ENCODE data around the gene JMJD6. TPM values are rescaled to one million over a fixed set of nuclear protein-coding genes. Genes with fewer than 3 reads are reported as not detected.
"Not testable (repeated sequence)": the region's sequence is repeated elsewhere in the genome, so short reads cannot be mapped to it uniquely, and the experiment has no call there.

Gene JMJD6
- total and polyA plus RNA-seq, 2 of the 8 experiments (the other 6 are each of a cell fraction or from before 2014, with no cell fraction given), result 8.6 to 18.6 TPM

DNA sequence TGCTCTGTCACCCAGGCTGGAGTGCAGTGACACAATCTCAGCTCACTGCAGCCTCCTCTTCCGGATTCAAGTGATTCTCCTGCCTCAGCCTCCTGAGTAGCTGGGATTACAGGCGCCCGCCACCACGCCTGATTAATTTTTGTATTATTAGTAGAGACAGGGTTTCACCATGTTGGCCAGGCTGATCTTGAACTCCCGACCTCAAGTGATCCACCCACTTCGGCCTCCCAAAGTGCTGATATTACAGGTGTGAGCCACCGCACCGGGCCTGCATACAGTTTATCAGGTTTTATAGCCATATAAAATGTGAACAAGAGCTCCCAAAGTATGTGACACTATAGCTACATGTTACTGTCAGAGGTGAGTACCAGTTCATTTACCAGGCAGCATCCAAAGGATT is 3.4 kb downstream of the JMJD6 start:
- H3K9me3 ChIP-seq (ENCODE audit: insufficient read depth in 2 of 2, low read depth in 1 of 2, low read length in 1 of 2); H2BK120ac ChIP-seq (replicated peaks; ENCODE audit: low read depth, low read length); H2AK5ac ChIP-seq (ENCODE audit: low read depth, low read length); H3K27ac ChIP-seq (ENCODE audit: low read depth, low read length); H2BK5ac ChIP-seq (ENCODE audit: low read depth, low read length); H3K4me2 ChIP-seq (ENCODE audit: insufficient read depth in 1 of 2, low read depth in 2 of 2, low read length in 2 of 2); H3K4me3 ChIP-seq (ENCODE audit: extremely low read depth in 1 of 4, insufficient read depth in 2 of 4, low read depth in 3 of 4, low read length in 4 of 4); H2AFZ ChIP-seq (ENCODE audit: low read length); H4K5ac ChIP-seq (ENCODE audit: insufficient read length, low read depth, low read length); H4K8ac ChIP-seq (ENCODE audit: extremely low read depth, insufficient read depth, low read length); H2BK15ac ChIP-seq (ENCODE audit: low read length); H3K56ac ChIP-seq (replicated peaks; ENCODE audit: insufficient read length, low read depth, low read length); H2BK12ac ChIP-seq (ENCODE audit: low read depth, low read length); H4K91ac ChIP-seq (replicated peaks; ENCODE audit: insufficient read length, low read length); H3K79me1 ChIP-seq (ENCODE audit: low read depth, low read length); H3K4ac ChIP-seq (replicated peaks; ENCODE audit: insufficient read length, low read depth, low read length); FAIRE-seq; H3K4me1 ChIP-seq (replicated peaks in 1 of 4; ENCODE audit: control insufficient read depth in 3 of 4, insufficient read depth in 4 of 4, low read length in 3 of 4); H2BK20ac ChIP-seq (ENCODE audit: low read length); H3K23ac ChIP-seq (ENCODE audit: insufficient read length); H3K18ac ChIP-seq (ENCODE audit: extremely low read depth, low read length); H3K9ac ChIP-seq (replicated peaks in 1 of 4; ENCODE audit: extremely low read depth in 1 of 4, low read depth in 3 of 4, low read length in 3 of 4); H3K27me3 ChIP-seq (replicated peaks in 1 of 4; ENCODE audit: control insufficient read depth in 3 of 4, extremely low read depth in 1 of 4, insufficient read depth in 3 of 4, low read length in 3 of 4); DNase-seq (ENCODE audit: low read depth in 1 of 2, low spot score in 2 of 2); H3K14ac ChIP-seq (ENCODE audit: insufficient read length): not testable (repeated sequence)
- 92% methylated on average over 8 of the region's 8 CpGs; no CpG with 5 or more reads in 1 of the 2 experiments for WGBS, 2 experiments (ENCODE audit: extremely low coverage in 1 of 2, insufficient coverage in 1 of 2, insufficient read length in 1 of 2, insufficient replicate concordance in 2 of 2, low coverage in 1 of 2, low lambda C conversion rate in 2 of 2, missing lambda C conversion rate in 1 of 2)
- Histone ChIP-seq H3K36me3 (ENCODE audit: control insufficient read depth in 2 of 4, insufficient read depth in 4 of 4, low read length in 3 of 4) (peaks cover 11 to 50% (median 34%) of the 10 kb centered on the region in 4 experiments), H3K23me2 (ENCODE audit: low read depth, low read length) (peaks cover 11% of the 10 kb centered on the region), H3K79me2 (ENCODE audit: control insufficient read depth in 1 of 2, insufficient read depth in 2 of 2, low read length in 2 of 2) (peaks cover 0 to 20% of the 10 kb centered on the region in 2 experiments; a peak in 2 of 4 replicates), H4K20me1 (replicated peaks in 1 of 2; ENCODE audit: control insufficient read depth in 1 of 2, insufficient read depth in 2 of 2, low read length in 2 of 2) (peaks cover 0 to 11% of the 10 kb centered on the region in 2 experiments)
- ChIA-PET CTCF (ENCODE audit: partially characterized antibody) (interaction anchor here (0.6 to 1.7 kb wide), 5 partner anchors 15 to 264 kb away, joined by 3 to 5 read pairs (median 3); no protein-coding TSS in a partner anchor), POLR2A (ENCODE audit: partially characterized antibody) (interaction anchor here (8.4 kb wide), 1 partner anchor 13 kb away, joined by 181 read pairs; the partner anchor contains the start of genes MFSD11 and SRSF2)

All from H1 (cell line).